GM12891 (cell line): ENCODE results near the gene RHBDF2.

Source experiments
- DNase-seq: peaks from one replicate; pipeline ENCODE4 v3.0.0; 2011; ENCODE audit warnings: low spot score; ENCODE audit not compliant: insufficient read length
- FAIRE-seq: peaks from 2 replicates; lab custom pipeline; 2011; peaks lifted over from hg19 to GRCh38; lab: Jason Lieb, UNC
- PAX5 ChIP-seq: IDR thresholded peaks from 2 replicates; pipeline ENCODE4 v1.6.1; 2011; ENCODE audit warnings: low read length, moderate library complexity, mild to moderate bottlenecking; ENCODE audit not compliant: insufficient read depth, severe bottlenecking
- POLR2A ChIP-seq: IDR thresholded peaks from 2 replicates; pipeline ENCODE4 v1.6.1; 2011; ENCODE audit warnings: low read depth, low read length, control low read depth
- POLR2AphosphoS5 ChIP-seq: IDR thresholded peaks from 2 replicates; pipeline ENCODE4 v1.6.1; 2011; ENCODE audit warnings: low read depth, low read length, control low read depth
- POU2F2 ChIP-seq: IDR thresholded peaks from 2 replicates; pipeline ENCODE4 v1.6.1; 2011; ENCODE audit warnings: low read depth, mild to moderate bottlenecking, control low read depth, low read length, moderate library complexity
- SPI1 ChIP-seq: IDR thresholded peaks from 2 replicates; pipeline ENCODE4 v1.6.1; 2011; ENCODE audit warnings: low read depth, low read length, control low read depth
- TAF1 ChIP-seq: IDR thresholded peaks from 2 replicates; pipeline ENCODE4 v1.6.1; 2011; ENCODE audit warnings: low read depth, low read length, control low read depth

The RHBDF2 gene

DNA sequence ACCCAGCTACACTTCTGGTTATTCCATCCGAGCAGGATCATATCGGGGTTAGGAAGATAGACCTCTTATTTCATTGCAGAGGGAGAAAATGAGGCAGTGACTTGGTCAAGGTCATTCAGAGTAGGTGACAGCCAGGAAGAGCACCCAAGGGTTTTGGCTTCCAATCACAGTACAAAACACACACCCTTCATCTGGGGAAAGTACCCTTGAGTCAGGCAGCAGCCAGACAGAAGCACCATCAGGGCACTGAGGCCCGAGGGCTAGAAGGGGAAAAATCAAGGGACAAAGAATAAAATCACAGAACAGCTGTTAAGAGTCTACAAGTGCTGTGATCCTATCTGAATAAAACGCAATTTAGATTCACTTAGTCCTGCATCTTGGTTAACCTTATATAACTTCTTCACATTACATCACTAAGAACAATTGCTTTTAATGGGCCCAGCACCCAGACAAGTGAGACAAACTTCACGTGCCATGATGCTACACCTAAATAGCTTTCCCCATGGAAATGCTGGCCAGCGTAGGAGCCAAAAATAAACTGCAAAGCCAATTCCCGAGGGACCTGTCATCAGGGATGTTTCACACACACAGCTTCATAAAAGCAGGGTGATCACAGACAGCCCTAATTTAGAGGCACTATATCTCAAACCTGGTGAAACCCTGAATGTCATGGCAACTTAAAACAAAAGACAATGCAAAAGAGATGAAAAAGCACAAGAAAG, 53.1 kb downstream of the RHBDF2 start:
- peak; percentile 26 for FAIRE-seq
- DNase-seq = no peak
- TF ChIP-seq TAF1 (no peak), POLR2AphosphoS5 (no peak), POU2F2 (no peak), SPI1 (no peak), PAX5 (no peak), POLR2A (no peak)

DNA sequence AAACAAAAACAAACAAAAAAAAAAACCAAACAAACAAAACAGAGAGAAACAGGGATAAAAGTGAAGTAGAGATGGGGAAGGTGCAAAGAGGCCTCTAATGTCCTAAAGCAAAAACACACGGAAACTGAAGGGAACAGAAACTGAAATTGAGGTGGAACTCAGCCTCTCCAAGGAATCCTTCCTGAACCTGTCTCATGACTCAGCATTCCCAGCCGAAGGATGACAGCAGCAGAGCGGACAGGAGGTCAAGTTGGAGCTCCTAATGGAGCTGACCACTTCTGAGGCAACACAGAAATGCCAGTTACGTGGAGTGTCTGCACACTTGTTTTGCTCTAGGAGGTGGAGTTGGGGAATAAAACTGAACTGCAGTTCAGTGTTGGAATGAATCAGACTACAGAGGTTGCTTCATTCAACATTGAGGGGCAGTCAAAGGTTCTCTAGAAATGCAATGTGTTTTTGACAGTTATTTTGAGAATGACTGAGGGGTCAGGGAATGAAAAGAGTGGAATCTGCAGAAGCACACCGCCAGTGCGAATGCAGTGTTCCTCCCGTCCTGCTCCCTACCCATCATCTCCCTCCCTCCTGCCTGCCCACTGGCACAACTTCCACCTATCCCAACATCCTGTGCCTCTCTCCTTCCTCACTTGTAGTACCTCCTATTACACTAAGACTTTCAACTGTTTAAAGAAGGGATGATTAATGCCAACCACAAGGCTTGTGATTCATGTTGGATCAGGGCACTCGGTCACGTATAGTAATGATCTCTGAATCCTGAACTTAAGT, 54.6 kb downstream of the RHBDF2 start:
- no peak for DNase-seq
- 0 out of 2 replicates have a peak, but pooled peaks have one; percentile 12 for TF ChIP-seq SPI1
- no peak for TF ChIP-seq POLR2A

DNA sequence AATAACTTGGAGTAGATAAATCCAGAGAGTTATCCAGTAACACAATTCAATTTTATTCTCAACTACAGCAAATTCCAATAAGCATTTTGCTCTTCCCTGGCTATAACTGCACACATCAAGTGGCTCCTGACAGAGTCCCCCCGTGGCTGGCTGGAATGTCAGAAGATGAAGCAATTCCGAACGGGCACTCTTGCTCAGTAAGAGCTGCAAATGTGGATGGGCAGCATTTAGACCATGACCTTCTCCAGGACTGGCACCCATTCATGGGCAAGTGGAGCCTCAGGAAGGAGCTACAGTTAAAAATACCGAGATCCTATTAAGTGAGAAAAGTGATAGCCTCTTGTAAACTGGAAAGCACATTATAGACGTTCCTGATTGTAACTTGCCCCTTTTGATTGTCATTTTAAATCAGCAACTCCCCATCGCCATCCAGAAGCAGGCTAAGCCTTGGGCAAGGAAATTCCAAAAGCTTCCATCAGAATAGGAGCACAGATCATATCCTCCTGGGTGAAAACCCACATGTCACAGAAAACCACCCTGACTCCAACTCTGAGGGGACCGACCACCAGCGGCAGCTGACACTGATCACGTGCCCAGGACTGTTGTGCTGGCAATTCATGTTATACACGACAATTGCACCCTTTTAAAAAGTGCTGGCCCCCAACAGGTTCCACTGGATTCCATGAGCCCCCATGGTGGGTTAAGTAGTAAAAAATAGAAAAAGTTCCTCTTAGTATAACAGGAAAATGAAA, 55.4 kb downstream of the RHBDF2 start:
- DNase-seq = no peak
- FAIRE-seq = no peak

More for the DNA sequence above, 54.6 kb downstream of the RHBDF2 start:
- no peak for FAIRE-seq

DNA sequence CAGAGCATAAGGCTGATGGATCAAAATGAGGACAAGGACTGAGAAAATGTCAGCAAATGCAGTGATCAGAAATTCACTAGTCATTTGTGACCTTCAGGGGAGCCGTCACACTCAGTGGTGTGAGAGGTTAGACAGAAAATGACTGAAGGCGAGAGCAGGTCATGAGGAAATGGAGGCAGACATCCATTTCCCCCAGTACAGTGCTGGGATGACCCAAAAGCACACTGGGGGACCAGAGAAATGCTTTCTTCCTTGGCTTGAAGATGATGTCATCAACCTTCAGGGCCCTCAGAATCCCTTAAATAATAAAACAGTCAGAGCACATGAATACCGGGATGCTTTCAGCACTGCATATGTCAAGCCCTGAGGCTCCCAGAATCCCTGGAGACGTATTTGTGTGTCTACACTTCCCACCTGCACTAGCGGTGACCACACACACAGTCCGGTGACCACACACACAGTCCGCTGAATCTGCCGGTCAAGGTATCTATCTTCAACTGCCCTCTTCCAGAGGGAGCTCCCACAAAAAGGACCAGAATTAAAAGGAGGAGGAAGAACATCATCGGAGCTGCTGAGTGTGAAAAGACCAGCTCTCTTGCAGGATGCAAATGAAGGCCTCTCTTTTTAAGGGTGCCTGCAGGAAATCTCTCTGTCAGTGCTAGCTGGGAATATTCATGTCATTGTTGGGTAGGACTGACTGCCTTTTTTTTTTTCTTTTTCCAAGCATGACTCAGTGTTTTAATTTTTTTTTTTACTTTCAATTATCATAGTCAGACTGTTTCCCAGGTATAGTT, 56.5 kb downstream of the RHBDF2 start:
- FAIRE-seq = no peak
- DNase-seq = no peak
- TF ChIP-seq PAX5 (no peak), SPI1 (no peak), TAF1 (no peak)

More for the DNA sequence above, 55.4 kb downstream of the RHBDF2 start:
- TF ChIP-seq PAX5 = no peak

DNA sequence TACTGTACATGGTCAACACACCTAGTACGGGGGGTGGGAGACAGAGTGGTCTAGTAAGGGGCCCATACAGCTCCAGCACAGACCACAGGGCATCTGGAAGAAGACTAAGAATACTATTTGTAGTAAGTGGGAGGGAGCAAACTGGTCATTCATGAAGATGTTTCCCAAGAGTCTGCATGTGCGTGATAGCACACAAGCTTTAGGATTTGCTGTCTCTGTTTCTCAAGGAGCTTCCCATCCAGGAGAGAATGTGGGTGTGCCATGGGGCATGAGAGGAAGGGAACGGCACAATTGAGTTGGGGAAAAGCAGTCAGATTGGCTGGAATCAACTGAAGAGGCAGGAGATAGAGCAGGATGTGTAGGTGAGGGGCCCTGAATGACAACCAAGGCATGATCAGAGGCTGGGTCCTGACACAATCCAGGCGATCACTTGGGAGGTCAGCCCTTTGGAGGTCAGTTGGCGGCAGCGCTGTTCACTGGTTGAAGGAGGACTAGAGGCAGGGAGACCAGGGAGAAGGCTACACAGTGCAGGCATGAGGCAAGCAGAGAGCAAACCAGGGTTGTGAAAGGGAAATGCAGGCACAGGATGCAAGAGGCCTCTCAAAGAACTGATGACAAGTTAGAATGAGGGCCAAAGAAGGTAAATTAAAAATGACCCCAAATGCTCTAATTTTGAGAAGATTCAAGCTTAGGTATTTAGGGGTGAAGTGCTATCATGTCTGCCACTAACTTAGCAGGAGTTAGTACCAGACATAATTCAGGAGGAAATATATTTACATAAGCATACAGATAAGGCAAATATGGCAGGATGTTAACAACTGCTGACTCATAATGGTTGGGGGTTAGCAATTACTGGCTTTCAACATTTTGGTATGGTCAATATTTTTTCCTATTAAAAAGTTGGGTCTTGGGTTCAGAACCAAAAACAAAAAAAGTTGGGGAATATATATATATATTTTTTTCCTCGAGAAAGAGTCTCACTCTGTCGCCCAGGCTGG, 58.6 kb downstream of the RHBDF2 start:
- no peak for TF ChIP-seq POU2F2
- TF ChIP-seq SPI1 = no peak
- no peak for TF ChIP-seq TAF1
- TF ChIP-seq POLR2AphosphoS5 = no peak
- no peak for TF ChIP-seq PAX5
- TF ChIP-seq POLR2A = no peak
- FAIRE-seq = peak; percentile 81
- no peak for DNase-seq

DNA sequence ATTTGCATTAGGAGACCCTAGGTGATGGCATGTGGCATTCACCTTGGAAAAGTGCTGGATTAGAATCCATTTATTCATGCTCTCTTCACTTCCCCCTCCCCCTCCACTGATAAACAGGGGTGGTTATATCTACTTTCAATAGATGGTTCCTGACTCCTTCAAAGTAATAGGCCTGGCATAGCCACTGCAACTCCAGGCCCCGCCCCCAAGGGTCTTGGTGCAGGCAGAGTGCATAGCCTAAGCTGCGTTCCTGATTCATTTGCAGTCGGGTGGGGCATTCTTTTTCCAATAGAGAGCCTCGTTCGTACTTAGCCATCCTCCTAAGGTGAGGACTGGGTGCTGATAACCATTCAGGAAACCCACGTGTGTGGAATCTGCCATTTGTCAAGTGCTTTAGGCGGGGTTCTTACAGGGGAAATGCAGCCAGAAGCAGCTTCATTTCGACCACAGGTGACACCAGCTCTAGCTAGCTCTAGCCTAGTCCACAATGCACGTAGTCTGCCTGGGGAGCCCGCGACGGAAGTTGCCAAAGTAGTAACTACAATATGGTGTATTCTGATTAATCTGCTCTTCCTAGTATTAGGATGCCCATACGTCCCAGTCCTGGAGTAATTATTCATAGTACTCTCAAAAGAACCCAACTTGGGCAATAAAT, 59.4 kb downstream of the RHBDF2 start:
- TF ChIP-seq POLR2AphosphoS5 = no peak
- TF ChIP-seq POLR2A = no peak
- TF ChIP-seq SPI1 = no peak
- TF ChIP-seq PAX5 = no peak
- TF ChIP-seq POU2F2 = no peak
- TF ChIP-seq TAF1 = no peak
- DNase-seq (no peak), FAIRE-seq (no peak)

DNA sequence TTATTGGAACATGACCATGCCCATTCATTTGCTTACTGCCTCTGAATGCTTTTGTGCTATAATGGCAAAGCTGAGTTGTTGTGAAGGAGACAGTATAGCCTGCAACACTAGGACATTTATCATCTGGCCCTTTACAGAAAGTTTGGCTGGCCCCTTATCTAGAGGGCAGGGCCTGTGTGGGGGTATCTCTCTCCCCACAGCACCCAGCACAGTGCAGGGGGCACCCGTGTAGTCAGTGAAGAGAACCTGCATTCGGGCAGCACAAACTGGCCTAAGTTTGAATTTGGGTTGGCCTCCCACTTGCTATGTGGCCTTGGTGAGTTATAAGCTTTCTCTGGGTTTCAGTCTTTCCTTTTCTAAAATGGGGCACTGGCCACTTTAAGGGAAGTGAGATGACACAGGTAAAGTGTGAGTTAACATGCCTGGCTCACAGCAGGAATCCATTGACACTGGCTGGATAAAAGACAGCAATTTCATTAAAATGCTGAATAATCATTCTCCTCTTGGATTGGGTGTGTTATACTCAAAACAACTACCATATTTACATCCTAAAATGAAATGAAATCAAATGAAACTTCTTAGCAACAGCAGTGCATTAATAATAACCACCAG, 60.4 kb downstream of the RHBDF2 start:
- FAIRE-seq = peak; percentile 5
- no peak for DNase-seq
- TF ChIP-seq POLR2A = no peak
- TF ChIP-seq POLR2AphosphoS5 = no peak
- TF ChIP-seq POU2F2 = no peak
- no peak for TF ChIP-seq TAF1
- TF ChIP-seq PAX5 = no peak
- TF ChIP-seq SPI1 = peak; percentile 65

DNA sequence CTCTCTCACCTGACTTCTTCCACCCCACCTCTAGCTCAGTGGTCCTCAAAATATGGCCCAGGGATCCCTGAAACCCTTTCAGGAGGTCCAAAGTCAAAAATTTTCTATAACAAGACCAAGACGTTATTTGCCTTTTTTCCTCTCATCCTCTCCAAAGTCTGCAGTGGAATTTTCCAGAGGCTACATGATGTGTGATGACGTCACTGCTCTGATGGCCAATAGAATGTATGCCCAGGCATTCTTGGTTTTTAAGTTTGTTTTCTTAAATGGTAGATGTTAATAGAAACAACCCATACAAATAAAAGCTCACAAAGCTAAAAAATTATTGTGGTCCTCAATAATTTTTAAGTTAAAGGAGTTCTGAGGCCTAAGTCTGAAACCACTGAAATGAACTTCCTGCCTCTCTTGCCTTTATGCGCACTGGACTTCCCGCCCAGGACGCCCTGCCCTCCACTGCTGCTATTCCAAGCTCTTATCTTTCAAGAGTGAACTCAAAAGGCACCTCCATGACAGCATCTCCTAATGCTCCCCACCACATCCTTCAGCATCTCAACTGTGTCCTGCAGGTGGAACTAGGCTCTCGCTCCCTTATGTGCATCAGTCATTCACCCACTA, 61.8 kb downstream of the RHBDF2 start:
- no peak for FAIRE-seq
- no peak for DNase-seq

More for the DNA sequence above, 61.8 kb downstream of the RHBDF2 start:
- TF ChIP-seq POLR2AphosphoS5 = no peak
- TF ChIP-seq TAF1 = no peak
- no peak for TF ChIP-seq POLR2A
- TF ChIP-seq POU2F2 = no peak
- no peak for TF ChIP-seq PAX5
